B cell (primary cell): ENCODE data around the gene CCDC121. TPM values are rescaled to one million over a fixed set of nuclear protein-coding genes. Genes with fewer than 3 reads are reported as not detected.

ENCODE experiments used
- ATAC-seq: fragments of 200-7000 bp; cut with Tn5 transposase; one replicate; pipeline ENCODE4 v1.10.0; 2021; ENCODE audit warnings: low read depth, mild to moderate bottlenecking, moderate number of reproducible peaks, moderate library complexity
- CTCF ChIA-PET: fragments of 350-600 bp; sonication (Branson Sonifier 250); formaldehyde crosslinking; loops from one replicate; lab custom pipeline; 2021; ENCODE audit warnings: antibody characterized with exemption, inconsistent platforms; lab: Charles Lee
- POLR2A ChIA-PET: fragments of 350-600 bp; sonication (Branson Sonifier 250); formaldehyde crosslinking; loops from one replicate; lab custom pipeline; 2021; ENCODE audit warnings: antibody characterized with exemption; lab: Charles Lee
- DNase-seq: peaks from one replicate; pipeline ENCODE4 v3.0.0; 2013
- H2AFZ ChIP-seq: 2 replicates; pipeline ENCODE4 v1.6.1; 2012; ENCODE audit warnings: mild to moderate bottlenecking, low read depth, low read length; ENCODE audit not compliant: insufficient read depth, poor library complexity, severe bottlenecking
- H3K27ac ChIP-seq, 2 donors: 1 replicate in 1 of 2; 2 replicates in 1 of 2; pipeline ENCODE4 v1.5.1; 2012 to 2013; ENCODE audit warnings: low read length in 2 of 2, mild to moderate bottlenecking in 2 of 2, moderate library complexity in 1 of 2
- H3K27me3 ChIP-seq, 4 experiments: fragments of 200-600 bp in 1 of 4; sonication (generic) in 1 of 4; replicated peaks in 1 of 4; 1 replicate in 2 of 4; 2 replicates in 2 of 4; pipeline versions ENCODE4 v1.6.1 to v1.7.0; 2013 to 2016; ENCODE audit warnings: low read length in 3 of 4, mild to moderate bottlenecking in 2 of 4, mixed read lengths in 1 of 4, moderate library complexity in 1 of 4; ENCODE audit not compliant: insufficient read depth in 4 of 4, control insufficient read depth in 3 of 4; ENCODE audit errors: control extremely low read depth in 1 of 4
- H3K36me3 ChIP-seq, 2 experiments: replicated peaks in 1 of 2; 1 replicate in 1 of 2; 2 replicates in 1 of 2; pipeline versions ENCODE4 v1.6.1 to v1.7.1; 2013; ENCODE audit warnings: low read length in 1 of 2; ENCODE audit not compliant: insufficient read depth in 2 of 2, control insufficient read depth in 1 of 2; ENCODE audit errors: control extremely low read depth in 1 of 2, extremely low read depth in 1 of 2
- H3K4me1 ChIP-seq, 2 donors: fragments of 200-600 bp in 1 of 2; sonication (generic) in 1 of 2; 1 replicate in 1 of 2; 2 replicates in 1 of 2; pipeline versions ENCODE4 v1.5.1 to v1.6.1; 2013 to 2017; ENCODE audit warnings: low read length in 2 of 2; ENCODE audit not compliant: control insufficient read depth in 2 of 2, insufficient read depth in 2 of 2
- H3K4me2 ChIP-seq: replicated peaks from 2 replicates; pipeline ENCODE3; 2012; ENCODE audit warnings: mild to moderate bottlenecking, low read depth, low read length; ENCODE audit not compliant: poor library complexity, severe bottlenecking
- H3K4me3 ChIP-seq, 5 experiments: fragments of 200-600 bp in 1 of 5; sonication (generic) in 1 of 5; 1 replicate in 3 of 5; 2 replicates in 2 of 5; pipeline versions ENCODE4 v1.5.1 to v1.7.0; 2011 to 2016; ENCODE audit warnings: low read length in 4 of 5, mild to moderate bottlenecking in 4 of 5, low read depth in 2 of 5, control low read depth in 1 of 5, moderate library complexity in 1 of 5; ENCODE audit not compliant: insufficient read depth in 1 of 5; ENCODE audit errors: control extremely low read depth in 1 of 5, extremely low read depth in 1 of 5
- H3K79me2 ChIP-seq: fragments of 200-600 bp; sonication (generic); one replicate; pipeline ENCODE4 v1.6.0; 2016; ENCODE audit warnings: low read length; ENCODE audit not compliant: control insufficient read depth, insufficient read depth
- H3K9ac ChIP-seq: fragments of 200-600 bp; sonication (generic); 2 replicates; pipeline ENCODE4 v1.6.1; 2017; ENCODE audit warnings: mild to moderate bottlenecking, low read length, moderate library complexity
- H3K9me3 ChIP-seq, 3 donors: one replicate each; pipeline versions ENCODE4 v1.6.1 to v1.7.1; 2013; ENCODE audit warnings: low read length in 2 of 3; ENCODE audit not compliant: control insufficient read depth in 2 of 3, insufficient read depth in 1 of 3; ENCODE audit errors: control extremely low read depth in 1 of 3
- H4K20me1 ChIP-seq: 2 replicates; pipeline ENCODE4 v1.6.0; 2012; ENCODE audit warnings: mild to moderate bottlenecking, low read length; ENCODE audit not compliant: insufficient read depth, control insufficient read depth, poor library complexity, severe bottlenecking
- H3K27ac Mint-ChIP-seq: one replicate; pipeline ENCODE4 v1.8.0; 2021; ENCODE audit warnings: mixed read lengths
- H3K27me3 Mint-ChIP-seq: one replicate; pipeline ENCODE4 v1.8.0; 2021; ENCODE audit warnings: mixed read lengths
- H3K4me1 Mint-ChIP-seq: one replicate; pipeline ENCODE4 v1.8.0; 2021; ENCODE audit warnings: mixed read lengths
- H3K4me3 Mint-ChIP-seq: one replicate; pipeline ENCODE4 v1.8.0; 2021; ENCODE audit warnings: mixed read lengths
- H3K9me3 Mint-ChIP-seq: one replicate; pipeline ENCODE4 v1.8.0; 2022; ENCODE audit warnings: mixed read lengths; ENCODE audit not compliant: insufficient read depth
- CTCF ChIP-seq: fragments of 200-600 bp; IDR thresholded peaks from one replicate; pipeline ENCODE4 v1.8.0; 2022; ENCODE audit warnings: antibody characterized with exemption, mild to moderate bottlenecking
- EZH2 ChIP-seq: IDR thresholded peaks from 2 replicates; pipeline ENCODE4 v1.6.1; 2012; ENCODE audit warnings: borderline replicate concordance, low read depth, mild to moderate bottlenecking, moderate library complexity, low read length; ENCODE audit not compliant: insufficient read depth, poor library complexity, severe bottlenecking
- WGBS: methylation state at CpG from one replicate; pipeline ENCODE4 v1.1.5; 2013; ENCODE audit warnings: missing lambda C conversion rate; ENCODE audit not compliant: insufficient coverage; 5-methylcytosine and 5-hydroxymethylcytosine counted together
- intact Hi-C: fragments of 100-400 bp; cut with micrococcal nuclease; formaldehyde crosslinking; loops from one replicate; pipeline ENCODE4 v1.10.0; 2022
- polyA plus RNA-seq: library from polyadenylated mRNA; depleted of rRNA; stranded (reverse); fragments of >200 nt; gene quantifications from 2 replicates; pipeline ENCODE4 v1.2.3, GENCODE V29; 2012
- total RNA-seq, 2 donors: library from RNA; stranded (reverse); fragments of 120-200 nt in 1 of 2; gene quantifications; 1 replicate in 1 of 2; 2 replicates in 1 of 2; pipeline versions ENCODE4 v1.2.3 to v1.2.4, GENCODE V29; 2013 to 2022

CCDC121 gene
- total and polyA plus RNA-seq, 2 donors (not counting 1 experiment from before 2014, with no cell fraction given): 0.95 to 2.2 TPM

DNA sequence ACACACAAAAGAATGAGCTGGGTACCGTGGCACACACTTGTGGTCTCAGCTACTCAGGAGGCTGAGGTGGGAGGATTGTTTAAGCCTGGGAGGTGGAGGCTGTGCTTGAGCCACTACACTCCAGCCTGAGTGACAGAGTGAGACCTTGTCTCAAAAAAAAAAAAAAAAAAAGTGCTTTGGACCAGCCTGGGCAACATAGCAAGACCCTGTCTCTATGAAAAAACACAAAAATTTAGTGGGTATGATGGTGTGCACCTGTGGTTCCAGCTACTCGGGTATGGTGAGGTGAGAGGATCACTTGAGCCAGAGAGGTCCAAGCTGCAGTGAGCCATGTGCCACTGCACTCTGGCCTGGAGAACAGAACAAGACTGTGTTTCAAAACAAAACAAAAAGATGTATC is 35.6 kb downstream of the CCDC121 start:
- Histone ChIP-seq H3K36me3 (peaks cover 7 to 27% of the 10 kb centered on the region in 2 experiments), H3K79me2 (peaks cover 99% of the 10 kb centered on the region), H3K4me3 (no peak overlapping the region), H3K4me2 (no peak overlapping the region), H3K9ac (no peak overlapping the region), H3K27me3 (no peaks in the 10 kb centered on the region), H3K4me1 (no peaks in the 10 kb centered on the region), H2AFZ (no peak overlapping the region), H4K20me1 (peaks cover 77% of the 10 kb centered on the region), H3K9me3 (peaks cover 12 to 51% (median 39%) of the 10 kb centered on the region in 3 donors), H3K27ac (no peak overlapping the region)
- intact Hi-C loops: no loop called here
- no peak overlapping the region for H3K4me3 Mint-ChIP-seq
- H3K27ac Mint-ChIP-seq: no peak overlapping the region
- POLR2A ChIA-PET: no interaction called here
- DNase-seq (no peak), ATAC-seq (no peak)
- H3K4me1 Mint-ChIP-seq: peaks cover 18% of the 10 kb centered on the region
- H3K9me3 Mint-ChIP-seq: peaks cover 5% of the 10 kb centered on the region
- CTCF ChIA-PET: interaction anchor here (0.7 kb wide), 1 partner anchor 207 kb away, joined by 3 read pairs; no protein-coding TSS in a partner anchor
- TF ChIP-seq CTCF: no peak
- TF ChIP-seq EZH2: no peak
- 100% methylated on average over 1 of the region's 2 CpGs for WGBS
- no peaks in the 10 kb centered on the region for H3K27me3 Mint-ChIP-seq

GRCh38 chr2:27591745-27592144 is 37.1 kb downstream of the CCDC121 start:
- H3K4me2 ChIP-seq: no peak overlapping the region
- peaks cover 12 to 51% (median 39%) of the 10 kb centered on the region in 3 donors for H3K9me3 ChIP-seq
- Mint-ChIP-seq H3K4me3 (no peak overlapping the region), H3K4me1 (peaks cover 14% of the 10 kb centered on the region), H3K27ac (no peak overlapping the region), H3K9me3 (peaks cover 5% of the 10 kb centered on the region), H3K27me3 (no peaks in the 10 kb centered on the region)
- H3K27ac ChIP-seq: no peak overlapping the region
- peaks cover 99% of the 10 kb centered on the region for H3K79me2 ChIP-seq
- no peak for DNase-seq
- no peak overlapping the region for H3K4me3 ChIP-seq
- H3K36me3 ChIP-seq: peaks cover 1 to 17% of the 10 kb centered on the region in 2 experiments
- H3K4me1 ChIP-seq: no peaks in the 10 kb centered on the region
- H3K9ac ChIP-seq: no peak overlapping the region
- WGBS: no CpG with 5 or more reads among the region's 3 CpGs
- no peak overlapping the region for H2AFZ ChIP-seq
- H4K20me1 ChIP-seq: peaks cover 75% of the 10 kb centered on the region
- H3K27me3 ChIP-seq: no peaks in the 10 kb centered on the region
- POLR2A ChIA-PET: no interaction called here
- intact Hi-C loops: no loop called here
- no peak for TF ChIP-seq EZH2
- TF ChIP-seq CTCF: no peak
- CTCF ChIA-PET: no interaction called here
- no peak for ATAC-seq
